Stimulated activated CD4-positive, alpha-beta T cell treated with anti-CD3 and anti-CD28 coated beads, TNF-alpha, amount 100 ng/mL, for 4 hours (primary cell): ENCODE data around the gene ODAM.
"Not testable (repeated sequence)": the region's sequence is repeated elsewhere in the genome, so short reads cannot be mapped to it uniquely, and the experiment has no call there.

Experiments
- DNase-seq, 3 experiments: peaks; one replicate each; pipeline ENCODE4 v3.0.0-alpha.2; 2020; ENCODE audit warnings: low read depth in 3 of 3

The ODAM gene

GRCh38 chr4:70195425-70195824 is at the start of gene ODAM:
Gene ODAM, plus strand, starts transcription at chr4:70195725. Its CDS starts 819 bp downstream, at chr4:70196544.
- no peak for DNase-seq

GRCh38 chr4:70151271-70151670 is 44.3 kb upstream of the ODAM start:
- DNase-seq = no peak

- no peak for DNase-seq
Observed at GRCh38 chr4:70152088-70152487, 43.4 kb upstream of the ODAM start.

- no peak for DNase-seq
Observed at GRCh38 chr4:70153937-70154336, 41.6 kb upstream of the ODAM start, which contains the start of gene PRR27. Gene PRR27, plus strand, starts transcription at chr4:70154237. Its CDS starts 139 bp downstream, at chr4:70154376.

GRCh38 chr4:70158576-70158975 is 36.9 kb upstream of the ODAM start:
- DNase-seq = no peak

- no peak for DNase-seq
Observed at GRCh38 chr4:70177090-70177489, 18.4 kb upstream of the ODAM start.

- no peak for DNase-seq
Observed at GRCh38 chr4:70178075-70178660, 17.4 kb upstream of the ODAM start.

GRCh38 chr4:70179811-70180210 is 15.7 kb upstream of the ODAM start:
- DNase-seq = no peak

GRCh38 chr4:70181864-70182263 is 13.7 kb upstream of the ODAM start:
- no peak for DNase-seq

GRCh38 chr4:70182517-70183167 is 12.9 kb upstream of the ODAM start:
- DNase-seq = no peak

GRCh38 chr4:70183168-70183939 is 12.2 kb upstream of the ODAM start:
- DNase-seq = no peak

GRCh38 chr4:70183940-70184246 is 11.6 kb upstream of the ODAM start:
- DNase-seq = no peak

GRCh38 chr4:70187216-70187615 is 8.3 kb upstream of the ODAM start:
- no peak for DNase-seq

- DNase-seq = no peak
Observed at GRCh38 chr4:70190579-70190978, 4.9 kb upstream of the ODAM start.

GRCh38 chr4:70191647-70192046 is 3.9 kb upstream of the ODAM start:
- no peak for DNase-seq

GRCh38 chr4:70192895-70193294 is 2.6 kb upstream of the ODAM start:
- DNase-seq = no peak

- DNase-seq = no peak
Observed at GRCh38 chr4:70196857-70197256, 1.3 kb downstream of the ODAM start.

GRCh38 chr4:70197842-70198241 is 2.3 kb downstream of the ODAM start:
- DNase-seq = no peak

- no peak for DNase-seq
Observed at GRCh38 chr4:70203601-70204000, 8.1 kb downstream of the ODAM start.

- not testable (repeated sequence) for DNase-seq
Observed at GRCh38 chr4:70212752-70213151, 17.2 kb downstream of the ODAM start.

GRCh38 chr4:70216109-70216508 is 20.6 kb downstream of the ODAM start:
- DNase-seq = not testable (repeated sequence)

- DNase-seq = not testable (repeated sequence)
Observed at GRCh38 chr4:70216550-70216949, 21.0 kb downstream of the ODAM start.

GRCh38 chr4:70221389-70221788 is 25.9 kb downstream of the ODAM start:
- DNase-seq = not testable (repeated sequence)
